ENCODE results near the gene OR52N5.

Gene OR52N5

GRCh38 chr11:5783255-5783654, at the start of gene OR52N5:
TSS of gene OR52N5 (minus strand) at chr11:5783355. CDS start at chr11:5778634, 4,721 bp downstream.
- DNase-seq (ENCODE audit: low read depth in 4 of 4, low spot score in 1 of 4), result no peak

- DNase-seq (ENCODE audit: low read depth in 4 of 4, low spot score in 1 of 4), result no peak
These were observed 48.2 kb upstream of the OR52N5 start for GRCh38 chr11:5831196-5831829.

- no peak for DNase-seq (ENCODE audit: low read depth in 4 of 4, low spot score in 1 of 4)
These were observed 35.2 kb upstream of the OR52N5 start for GRCh38 chr11:5818245-5818886.

GRCh38 chr11:5815534-5815933, 32.4 kb upstream of the OR52N5 start:
- no peak for DNase-seq (ENCODE audit: low read depth in 4 of 4, low spot score in 1 of 4)

GRCh38 chr11:5809905-5810795, 27.0 kb upstream of the OR52N5 start:
- DNase-seq (ENCODE audit: low read depth in 4 of 4, low spot score in 1 of 4), result no peak

- DNase-seq (ENCODE audit: low read depth in 4 of 4, low spot score in 1 of 4), result no peak
These were observed 26.0 kb upstream of the OR52N5 start for GRCh38 chr11:5809122-5809519.

GRCh38 chr11:5808500-5809121, 25.5 kb upstream of the OR52N5 start, which contains the start of gene OR52N2:
TSS of gene OR52N2 (plus strand) at chr11:5808924. CDS start at chr11:5820336, 11,412 bp downstream.
- peak; percentile 34 to 53 (median 46) for DNase-seq (ENCODE audit: low read depth in 4 of 4, low spot score in 1 of 4)

- no peak for DNase-seq (ENCODE audit: low read depth in 4 of 4, low spot score in 1 of 4)
These were observed 24.4 kb upstream of the OR52N5 start for GRCh38 chr11:5807580-5807979.

GRCh38 chr11:5803982-5804381, 20.8 kb upstream of the OR52N5 start:
- DNase-seq (ENCODE audit: low read depth in 4 of 4, low spot score in 1 of 4), result no peak

GRCh38 chr11:5796541-5796940, 13.4 kb upstream of the OR52N5 start:
- DNase-seq (ENCODE audit: low read depth in 4 of 4, low spot score in 1 of 4), result no peak

- no peak for DNase-seq (ENCODE audit: low read depth in 4 of 4, low spot score in 1 of 4)
These were observed 8.0 kb upstream of the OR52N5 start, which contains the start of gene OR52N1 for GRCh38 chr11:5791165-5791564. TSS of gene OR52N1 (minus strand) at chr11:5791265. CDS start at chr11:5788816, 2,449 bp downstream.

GRCh38 chr11:5767056-5767455, 16.1 kb downstream of the OR52N5 start:
- no peak for DNase-seq (ENCODE audit: low read depth in 4 of 4, low spot score in 1 of 4)

- no peak for DNase-seq (ENCODE audit: low read depth in 4 of 4, low spot score in 1 of 4)
These were observed 29.2 kb downstream of the OR52N5 start, which contains the start of gene OR52N4 for GRCh38 chr11:5753943-5754342. TSS of gene OR52N4 (plus strand) at chr11:5754243. CDS start at chr11:5754741, 498 bp downstream.

GRCh38 chr11:5749836-5750235, 33.3 kb downstream of the OR52N5 start:
- no peak for DNase-seq (ENCODE audit: low read depth in 4 of 4, low spot score in 1 of 4)

GRCh38 chr11:5746614-5747013, 36.5 kb downstream of the OR52N5 start:
- no peak for DNase-seq (ENCODE audit: low read depth in 4 of 4, low spot score in 1 of 4)

GRCh38 chr11:5738431-5738830, 44.7 kb downstream of the OR52N5 start:
- DNase-seq (ENCODE audit: low read depth in 4 of 4, low spot score in 1 of 4), result no peak

GRCh38 chr11:5737670-5738392, 45.3 kb downstream of the OR52N5 start:
- no peak for DNase-seq (ENCODE audit: low read depth in 4 of 4, low spot score in 1 of 4)

GRCh38 chr11:5737091-5737490, 46.1 kb downstream of the OR52N5 start:
- DNase-seq (ENCODE audit: low read depth in 4 of 4, low spot score in 1 of 4), result no peak

- DNase-seq (ENCODE audit: low read depth in 4 of 4, low spot score in 1 of 4), result no peak
These were observed 46.8 kb downstream of the OR52N5 start, which contains the start of gene OR56B1 for GRCh38 chr11:5736396-5736795. TSS of gene OR56B1 (plus strand) at chr11:5736448. CDS start at chr11:5736517, 69 bp downstream.

GRCh38 chr11:5727691-5728090, 55.5 kb downstream of the OR52N5 start:
- no peak for DNase-seq (ENCODE audit: low read depth in 4 of 4, low spot score in 1 of 4)
